Measurements from ENCODE around the gene ARF3.

Gene ARF3

DNA sequence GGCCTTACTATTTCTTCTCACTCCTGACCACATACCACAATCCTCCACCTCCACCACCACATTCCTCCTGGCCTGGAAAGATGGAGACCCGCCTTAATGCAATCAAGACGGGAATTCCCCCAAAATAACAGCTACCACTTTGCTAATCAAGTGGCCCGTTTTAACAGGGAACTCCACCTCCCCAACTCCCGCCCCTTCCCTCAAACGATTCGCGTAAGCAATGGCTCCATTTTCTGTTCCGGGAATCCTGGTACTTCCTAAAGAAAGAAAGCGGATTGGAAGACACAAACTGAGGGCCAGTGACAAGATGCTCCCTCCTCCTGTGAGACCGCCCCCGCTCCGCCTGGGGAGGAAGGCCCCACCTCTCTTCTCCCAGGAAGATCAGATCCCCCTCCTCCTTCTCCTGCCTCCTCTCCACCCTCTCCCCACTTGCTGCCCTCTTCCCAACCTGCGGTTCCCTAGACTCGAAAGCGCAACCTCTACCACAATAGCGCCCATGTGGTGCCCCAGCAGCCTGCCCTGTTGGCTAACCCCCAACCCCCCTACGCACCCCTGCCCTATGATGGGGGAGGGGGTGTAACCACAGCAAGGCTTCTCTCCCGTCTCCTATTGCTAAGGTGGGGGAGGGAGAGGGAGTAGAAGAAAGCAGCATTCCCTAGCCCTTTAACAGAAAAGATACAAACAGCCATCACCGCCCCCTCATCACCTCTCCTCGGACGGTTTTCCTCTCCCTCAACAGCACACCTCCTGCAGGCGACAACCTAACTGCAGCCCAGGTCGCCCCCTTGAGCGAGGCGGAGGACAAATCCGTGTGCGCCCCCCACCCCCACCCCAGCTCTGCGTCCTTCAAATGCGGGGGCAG, 777 bp downstream of the ARF3 start:
- Histone ChIP-seq H3K4me2 (ENCODE audit: low read length) (peak overlapping the region; percentile 97), H3K36me3 (replicated peaks; ENCODE audit: low read depth, low read length) (peaks cover 6% of the 10 kb centered on the region), H3K27me3 (ENCODE audit: low read depth, low read length) (no peaks in the 10 kb centered on the region), H3K4me3 (ENCODE audit: low read length) (peak overlapping the region; percentile 94), H3K4me1 (ENCODE audit: low read length) (peaks cover 20% of the 10 kb centered on the region), H2AFZ (ENCODE audit: low read depth, low read length) (peak overlapping the region; percentile 73; the same call in 1 of the 2 replicates), H3K9ac (ENCODE audit: low read length) (peak overlapping the region; percentile 85), H3K9me3 (ENCODE audit: insufficient read depth, low read length) (no peaks in the 10 kb centered on the region), H4K20me1 (ENCODE audit: insufficient read depth, low read length) (peaks cover 14% of the 10 kb centered on the region), H3K79me2 (ENCODE audit: low read length) (peaks cover 50% of the 10 kb centered on the region), H3K27ac (ENCODE audit: low read length) (peak overlapping the region; percentile 42)
- TF ChIP-seq, protein P1, sequence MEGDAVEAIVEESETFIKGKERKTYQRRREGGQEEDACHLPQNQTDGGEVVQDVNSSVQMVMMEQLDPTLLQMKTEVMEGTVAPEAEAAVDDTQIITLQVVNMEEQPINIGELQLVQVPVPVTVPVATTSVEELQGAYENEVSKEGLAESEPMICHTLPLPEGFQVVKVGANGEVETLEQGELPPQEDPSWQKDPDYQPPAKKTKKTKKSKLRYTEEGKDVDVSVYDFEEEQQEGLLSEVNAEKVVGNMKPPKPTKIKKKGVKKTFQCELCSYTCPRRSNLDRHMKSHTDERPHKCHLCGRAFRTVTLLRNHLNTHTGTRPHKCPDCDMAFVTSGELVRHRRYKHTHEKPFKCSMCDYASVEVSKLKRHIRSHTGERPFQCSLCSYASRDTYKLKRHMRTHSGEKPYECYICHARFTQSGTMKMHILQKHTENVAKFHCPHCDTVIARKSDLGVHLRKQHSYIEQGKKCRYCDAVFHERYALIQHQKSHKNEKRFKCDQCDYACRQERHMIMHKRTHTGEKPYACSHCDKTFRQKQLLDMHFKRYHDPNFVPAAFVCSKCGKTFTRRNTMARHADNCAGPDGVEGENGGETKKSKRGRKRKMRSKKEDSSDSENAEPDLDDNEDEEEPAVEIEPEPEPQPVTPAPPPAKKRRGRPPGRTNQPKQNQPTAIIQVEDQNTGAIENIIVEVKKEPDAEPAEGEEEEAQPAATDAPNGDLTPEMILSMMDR (IDR thresholded peaks at IDR 0.05; ENCODE audit: low read depth, low read length), result no peak
- no peak for TF ChIP-seq EZH2phosphoT487 (IDR thresholded peaks at IDR 0.05; ENCODE audit: low read depth)

DNA sequence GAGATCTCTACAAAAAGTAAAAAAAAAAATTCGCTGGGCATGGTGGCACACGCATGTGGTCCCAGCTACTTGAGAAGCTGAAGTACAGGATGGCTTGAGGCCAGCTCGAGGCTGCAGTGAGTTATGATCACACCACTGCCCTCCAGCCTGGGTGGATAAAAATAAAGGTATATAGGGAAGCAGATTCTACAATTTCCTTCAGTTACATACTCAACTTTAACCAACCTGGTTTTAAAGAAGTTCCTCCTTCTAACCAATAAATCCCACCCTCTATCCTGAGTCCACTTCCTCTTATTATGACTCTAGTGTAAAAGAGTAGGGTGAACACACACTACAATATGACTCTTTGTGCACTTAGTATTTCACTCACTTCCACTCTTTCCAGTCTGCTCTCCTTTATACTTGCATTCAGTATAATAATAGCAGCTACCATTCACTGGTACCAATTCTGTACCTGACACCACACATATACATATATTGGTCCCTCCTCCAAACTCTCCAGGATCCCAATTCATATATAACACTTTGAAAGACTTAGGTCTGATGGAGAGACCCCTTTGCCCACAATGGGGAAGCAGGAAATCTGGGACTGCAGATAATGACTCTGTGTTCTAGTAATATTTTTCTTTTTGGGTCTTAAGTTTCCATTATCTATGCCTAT, 2.3 kb downstream of the ARF3 start:
- no peak overlapping the region for H3K4me3 ChIP-seq (ENCODE audit: low read length)
- no peak overlapping the region for H3K4me2 ChIP-seq (ENCODE audit: low read length)
- peaks cover 14% of the 10 kb centered on the region for H4K20me1 ChIP-seq (ENCODE audit: insufficient read depth, low read length)
- peaks cover 20% of the 10 kb centered on the region for H3K4me1 ChIP-seq (ENCODE audit: low read length)
- no peak for TF ChIP-seq EZH2phosphoT487 (IDR thresholded peaks at IDR 0.05; ENCODE audit: low read depth)
- TF ChIP-seq, protein P1 (IDR thresholded peaks at IDR 0.05; ENCODE audit: low read depth, low read length), result no peak
- no peak overlapping the region for H3K9ac ChIP-seq (ENCODE audit: low read length)
- no peak overlapping the region for H3K27ac ChIP-seq (ENCODE audit: low read length)
- peaks cover 50% of the 10 kb centered on the region for H3K79me2 ChIP-seq (ENCODE audit: low read length)
- H2AFZ ChIP-seq (ENCODE audit: low read depth, low read length), result no peak overlapping the region
- H3K27me3 ChIP-seq (ENCODE audit: low read depth, low read length), result no peaks in the 10 kb centered on the region
- peaks cover 6% of the 10 kb centered on the region for H3K36me3 ChIP-seq (replicated peaks; ENCODE audit: low read depth, low read length)
- no peaks in the 10 kb centered on the region for H3K9me3 ChIP-seq (ENCODE audit: insufficient read depth, low read length)

DNA sequence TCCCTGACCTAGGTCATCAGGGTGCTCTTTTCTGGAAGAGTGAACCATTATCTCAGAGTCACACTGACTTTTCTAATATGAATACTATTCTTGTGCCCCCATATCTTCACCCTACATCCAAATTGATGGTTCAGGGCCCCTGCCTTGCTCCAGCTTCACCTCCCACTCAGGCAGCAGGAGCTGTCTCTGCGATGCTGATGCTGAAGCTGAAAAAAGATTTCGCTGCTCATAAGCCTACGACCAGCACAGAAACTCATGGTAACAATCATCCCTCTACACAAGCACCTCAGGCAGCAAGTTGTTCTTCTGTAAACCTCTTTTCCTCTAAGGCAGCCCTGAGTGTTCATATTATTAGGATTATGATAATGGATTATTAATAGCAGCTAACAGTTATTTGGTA, 3.2 kb downstream of the ARF3 start:
- Histone ChIP-seq H4K20me1 (ENCODE audit: insufficient read depth, low read length) (peaks cover 14% of the 10 kb centered on the region), H3K9me3 (ENCODE audit: insufficient read depth, low read length) (no peaks in the 10 kb centered on the region), H3K36me3 (replicated peaks; ENCODE audit: low read depth, low read length) (peaks cover 6% of the 10 kb centered on the region), H3K4me2 (ENCODE audit: low read length) (no peak overlapping the region), H3K4me1 (ENCODE audit: low read length) (peaks cover 20% of the 10 kb centered on the region), H2AFZ (ENCODE audit: low read depth, low read length) (no peak overlapping the region), H3K79me2 (ENCODE audit: low read length) (peaks cover 50% of the 10 kb centered on the region), H3K27ac (ENCODE audit: low read length) (no peak overlapping the region), H3K9ac (ENCODE audit: low read length) (no peak overlapping the region), H3K4me3 (ENCODE audit: low read length) (no peak overlapping the region), H3K27me3 (ENCODE audit: low read depth, low read length) (no peaks in the 10 kb centered on the region)
- no peak for TF ChIP-seq EZH2phosphoT487 (IDR thresholded peaks at IDR 0.05; ENCODE audit: low read depth)
- TF ChIP-seq, protein P1 (IDR thresholded peaks at IDR 0.05; ENCODE audit: low read depth, low read length), result no peak

DNA sequence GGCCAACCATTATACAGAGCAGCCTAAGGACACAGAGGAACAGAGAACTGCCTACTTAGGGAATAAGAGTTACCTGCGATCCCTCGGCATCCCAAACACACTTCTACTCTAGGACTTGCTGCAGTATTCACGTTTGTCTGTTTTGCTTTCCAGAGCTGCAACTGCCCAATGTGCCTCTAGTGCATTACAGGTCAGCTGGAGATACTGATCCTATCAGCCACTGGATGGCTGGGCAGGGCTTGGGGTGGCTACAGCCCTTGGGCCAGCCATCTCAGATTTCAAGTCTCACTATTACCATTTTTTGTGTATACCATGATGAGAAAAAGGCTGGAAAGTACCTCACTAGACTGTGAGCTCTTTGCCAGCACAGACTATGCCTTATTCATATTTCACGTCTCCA, 4.6 kb downstream of the ARF3 start:
- Histone ChIP-seq H4K20me1 (ENCODE audit: insufficient read depth, low read length) (peaks cover 14% of the 10 kb centered on the region), H3K4me2 (ENCODE audit: low read length) (no peak overlapping the region), H3K79me2 (ENCODE audit: low read length) (peaks cover 53% of the 10 kb centered on the region), H3K4me1 (ENCODE audit: low read length) (peaks cover 15% of the 10 kb centered on the region), H3K4me3 (ENCODE audit: low read length) (no peak overlapping the region), H3K27ac (ENCODE audit: low read length) (no peak overlapping the region), H3K36me3 (replicated peaks; ENCODE audit: low read depth, low read length) (peaks cover 8% of the 10 kb centered on the region), H2AFZ (ENCODE audit: low read depth, low read length) (no peak overlapping the region), H3K9me3 (ENCODE audit: insufficient read depth, low read length) (no peaks in the 10 kb centered on the region), H3K27me3 (ENCODE audit: low read depth, low read length) (no peaks in the 10 kb centered on the region), H3K9ac (ENCODE audit: low read length) (no peak overlapping the region)
- TF ChIP-seq, protein P1 (IDR thresholded peaks at IDR 0.05; ENCODE audit: low read depth, low read length), result no peak
- no peak for TF ChIP-seq EZH2phosphoT487 (IDR thresholded peaks at IDR 0.05; ENCODE audit: low read depth)

All from OCI-LY3 (cell line).